ENCODE results near the gene WASF3. TPM values are rescaled to one million over a fixed set of nuclear protein-coding genes. Genes with fewer than 3 reads are reported as not detected.

The WASF3 gene
- polyA plus RNA-seq, 4 donors: 0.22 to 5.4 (median 2.2) TPM

DNA sequence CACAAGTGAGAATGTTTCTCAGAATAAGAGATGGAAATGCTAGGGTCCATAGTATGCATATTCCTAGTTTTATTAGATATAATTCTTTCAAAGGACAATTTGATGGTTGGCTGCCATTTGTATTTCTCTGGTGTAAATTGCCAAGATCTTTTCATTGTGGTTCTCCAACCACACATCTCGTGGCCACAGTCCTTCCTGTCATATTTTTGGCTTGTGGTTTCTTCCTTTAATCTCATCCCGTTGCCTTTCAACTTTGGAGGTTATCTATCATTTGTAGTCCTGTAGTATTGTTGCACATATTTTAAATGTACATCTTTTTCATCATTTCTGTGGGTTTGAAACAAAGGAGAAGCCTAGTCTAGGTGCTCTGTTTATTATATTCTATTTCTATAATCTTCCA is 61.2 kb downstream of the WASF3 start:
- no peaks in the 10 kb centered on the region for H3K27me3 ChIP-seq (ENCODE audit: control insufficient read depth in 3 of 3, insufficient read depth in 3 of 3, low read length in 3 of 3)
- no peak overlapping the region for H3K4me3 ChIP-seq (ENCODE audit: low read depth in 1 of 3, low read length in 3 of 3)
- WGBS, 3 donors: 51 to 60% (median 59%) methylated on average over 2 of the region's 2 CpGs
- DNase-seq (no peak), FAIRE-seq (no peak)
- no peak overlapping the region for H3K27ac ChIP-seq (ENCODE audit: low read depth in 1 of 3, low read length in 2 of 3)
- H3K36me3 ChIP-seq (ENCODE audit: control insufficient read depth in 3 of 3, insufficient read depth in 2 of 3, low read depth in 1 of 3, low read length in 3 of 3): no peaks in the 10 kb centered on the region
- peaks cover 0 to 15% of the 10 kb centered on the region in 2 donors for H3K9me3 ChIP-seq (ENCODE audit: control insufficient read depth in 2 of 2, insufficient read depth in 1 of 2, low read depth in 1 of 2, low read length in 1 of 2)
- peaks cover 0 to 5% (median 3%) of the 10 kb centered on the region in 3 donors for H3K4me1 ChIP-seq (ENCODE audit: control insufficient read depth in 3 of 3, insufficient read depth in 2 of 3, low read depth in 1 of 3, low read length in 2 of 3)

DNA sequence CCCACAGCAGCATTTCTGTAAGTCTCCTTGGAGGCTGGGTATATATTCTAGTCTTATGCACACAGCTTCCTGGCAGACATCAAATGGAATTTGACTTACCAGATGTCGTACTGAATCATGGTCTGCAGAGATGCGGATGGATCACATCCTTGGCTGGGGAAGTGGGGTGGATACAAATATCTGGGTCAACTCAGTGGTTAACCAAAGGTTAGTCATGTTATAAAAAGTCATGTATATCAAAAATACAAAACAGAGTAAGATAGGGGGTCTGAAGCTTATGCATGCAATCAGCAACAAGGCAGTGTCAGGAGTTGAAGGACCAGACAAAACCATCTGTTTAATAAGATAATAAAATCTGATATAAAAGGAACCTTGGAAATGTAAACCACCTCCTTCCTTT is 61.9 kb downstream of the WASF3 start:
- Histone ChIP-seq H3K4me3 (ENCODE audit: low read depth in 1 of 3, low read length in 3 of 3) (no peak overlapping the region), H3K9me3 (ENCODE audit: control insufficient read depth in 2 of 2, insufficient read depth in 1 of 2, low read depth in 1 of 2, low read length in 1 of 2) (peaks cover 0 to 15% of the 10 kb centered on the region in 2 donors), H3K27me3 (ENCODE audit: control insufficient read depth in 3 of 3, insufficient read depth in 3 of 3, low read length in 3 of 3) (no peaks in the 10 kb centered on the region), H3K36me3 (ENCODE audit: control insufficient read depth in 3 of 3, insufficient read depth in 2 of 3, low read depth in 1 of 3, low read length in 3 of 3) (no peaks in the 10 kb centered on the region), H3K4me1 (ENCODE audit: control insufficient read depth in 3 of 3, insufficient read depth in 2 of 3, low read depth in 1 of 3, low read length in 2 of 3) (peaks cover 0 to 5% (median 3%) of the 10 kb centered on the region in 3 donors), H3K27ac (ENCODE audit: low read depth in 1 of 3, low read length in 2 of 3) (no peak overlapping the region)
- FAIRE-seq: no peak
- no peak for DNase-seq
- whole genome bisulfite sequencing, 3 donors: 80 to 95% (median 88%) methylated on average over 2 of the region's 2 CpGs

DNA sequence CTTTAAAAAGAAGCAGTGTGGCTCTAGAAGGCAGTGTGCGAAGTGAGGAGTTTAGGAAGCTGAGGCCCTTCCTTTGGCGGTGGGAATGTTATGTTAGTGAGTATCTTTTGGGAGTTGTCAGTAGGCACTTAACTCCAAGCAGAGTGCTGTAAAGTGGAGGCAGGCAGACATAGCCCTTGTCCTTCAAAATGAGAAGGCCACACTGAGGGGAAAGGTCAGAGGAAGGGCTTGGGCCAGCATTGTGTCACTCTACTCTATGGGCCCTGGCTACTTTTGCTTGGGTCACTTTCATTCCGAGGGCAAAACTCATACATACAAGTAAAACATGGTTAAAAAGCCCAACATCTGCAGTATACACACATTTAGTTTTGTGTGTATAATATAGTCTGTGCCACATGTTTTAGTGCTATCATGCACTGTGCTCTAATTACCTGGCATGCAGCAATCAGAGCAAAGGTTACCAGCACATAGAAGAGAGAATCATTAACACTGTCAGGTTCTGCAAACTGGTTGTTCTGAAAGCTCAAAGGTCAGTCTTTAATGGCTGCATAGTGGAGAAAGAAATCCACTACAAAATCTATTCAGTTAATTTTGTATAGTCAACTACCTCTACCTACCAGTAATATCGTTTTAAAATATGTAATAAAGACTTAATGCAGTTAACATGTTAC is 64.4 kb downstream of the WASF3 start:
- WGBS, 3 donors: 56 to 84% (median 59%) methylated on average over 4 of the region's 4 CpGs
- FAIRE-seq: no peak
- no peaks in the 10 kb centered on the region for H3K27me3 ChIP-seq (ENCODE audit: control insufficient read depth in 3 of 3, insufficient read depth in 3 of 3, low read length in 3 of 3)

DNA sequence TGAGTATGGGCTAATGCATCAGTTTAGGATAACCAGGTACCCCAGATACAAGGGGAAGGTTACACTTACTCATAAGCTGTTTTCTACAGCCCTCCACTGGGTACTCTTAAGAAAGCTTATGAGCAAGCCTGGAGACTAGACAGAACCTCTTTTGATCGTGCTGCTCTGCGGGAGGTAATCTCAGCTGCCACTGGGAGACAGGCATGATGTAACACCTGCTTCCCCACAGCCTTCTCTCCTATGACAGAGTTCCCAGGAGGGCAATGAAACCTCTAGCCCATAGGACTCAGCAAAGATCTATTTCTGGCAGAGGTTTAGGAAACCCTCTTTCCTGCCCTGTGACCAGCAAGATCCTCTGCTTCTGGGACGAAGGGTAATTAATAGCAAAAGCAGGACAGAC is 65.6 kb downstream of the WASF3 start:
- Histone ChIP-seq H3K27me3 (ENCODE audit: control insufficient read depth in 3 of 3, insufficient read depth in 3 of 3, low read length in 3 of 3) (no peaks in the 10 kb centered on the region), H3K36me3 (ENCODE audit: control insufficient read depth in 3 of 3, insufficient read depth in 2 of 3, low read depth in 1 of 3, low read length in 3 of 3) (no peaks in the 10 kb centered on the region), H3K27ac (ENCODE audit: low read depth in 1 of 3, low read length in 2 of 3) (no peak overlapping the region), H3K9me3 (ENCODE audit: control insufficient read depth in 2 of 2, insufficient read depth in 1 of 2, low read depth in 1 of 2, low read length in 1 of 2) (peaks cover 0 to 20% of the 10 kb centered on the region in 2 donors), H3K4me1 (ENCODE audit: control insufficient read depth in 3 of 3, insufficient read depth in 2 of 3, low read depth in 1 of 3, low read length in 2 of 3) (peaks cover 0 to 5% (median 3%) of the 10 kb centered on the region in 3 donors), H3K4me3 (ENCODE audit: low read depth in 1 of 3, low read length in 3 of 3) (no peak overlapping the region)
- WGBS, 3 donors: 78 to 87% (median 85%) methylated on average over 3 of the region's 3 CpGs
- no peak for DNase-seq
- FAIRE-seq: no peak

More for the DNA sequence above, 64.4 kb downstream of the WASF3 start:
- Histone ChIP-seq H3K9me3 (ENCODE audit: control insufficient read depth in 2 of 2, insufficient read depth in 1 of 2, low read depth in 1 of 2, low read length in 1 of 2) (peaks cover 0 to 20% of the 10 kb centered on the region in 2 donors), H3K27ac (ENCODE audit: low read depth in 1 of 3, low read length in 2 of 3) (peak overlapping the region in 2 of 3 donors; percentile 42 to 87), H3K4me1 (ENCODE audit: control insufficient read depth in 3 of 3, insufficient read depth in 2 of 3, low read depth in 1 of 3, low read length in 2 of 3) (peaks cover 0 to 5% (median 3%) of the 10 kb centered on the region in 3 donors), H3K4me3 (ENCODE audit: low read depth in 1 of 3, low read length in 3 of 3) (no peak overlapping the region), H3K36me3 (ENCODE audit: control insufficient read depth in 3 of 3, insufficient read depth in 2 of 3, low read depth in 1 of 3, low read length in 3 of 3) (no peaks in the 10 kb centered on the region)
- DNase-seq: peak; percentile 71 to 89

DNA sequence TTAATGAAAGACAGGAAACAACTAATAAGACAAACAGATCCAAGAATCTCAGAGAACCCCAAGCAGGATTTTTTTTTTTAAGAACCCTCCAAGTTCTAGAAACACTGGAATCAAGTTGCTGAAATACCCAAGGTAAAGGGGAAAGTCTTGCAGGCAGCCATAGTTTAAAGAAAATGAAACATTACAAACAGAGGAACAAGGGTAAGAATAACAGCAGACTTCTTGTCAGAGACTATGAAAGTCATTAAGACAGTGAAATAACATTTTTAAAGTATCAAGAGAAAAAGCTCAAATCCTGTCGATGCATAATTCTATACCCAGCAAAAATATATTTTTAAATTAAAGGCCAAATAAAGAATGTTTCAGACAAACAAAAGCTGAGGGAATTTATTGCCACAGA is 67.1 kb downstream of the WASF3 start:
- Histone ChIP-seq H3K9me3 (ENCODE audit: control insufficient read depth in 2 of 2, insufficient read depth in 1 of 2, low read depth in 1 of 2, low read length in 1 of 2) (peaks cover 0 to 25% of the 10 kb centered on the region in 2 donors), H3K36me3 (ENCODE audit: control insufficient read depth in 3 of 3, insufficient read depth in 2 of 3, low read depth in 1 of 3, low read length in 3 of 3) (no peaks in the 10 kb centered on the region), H3K4me3 (ENCODE audit: low read depth in 1 of 3, low read length in 3 of 3) (no peak overlapping the region), H3K27ac (ENCODE audit: low read depth in 1 of 3, low read length in 2 of 3) (no peak overlapping the region), H3K27me3 (ENCODE audit: control insufficient read depth in 3 of 3, insufficient read depth in 3 of 3, low read length in 3 of 3) (no peaks in the 10 kb centered on the region), H3K4me1 (ENCODE audit: control insufficient read depth in 3 of 3, insufficient read depth in 2 of 3, low read depth in 1 of 3, low read length in 2 of 3) (peaks cover 0 to 5% (median 5%) of the 10 kb centered on the region in 3 donors)
- no peak for DNase-seq
- FAIRE-seq: no peak
- WGBS, 3 donors: 94 to 97% (median 96%) methylated on average over 1 of the region's 1 CpG

DNA sequence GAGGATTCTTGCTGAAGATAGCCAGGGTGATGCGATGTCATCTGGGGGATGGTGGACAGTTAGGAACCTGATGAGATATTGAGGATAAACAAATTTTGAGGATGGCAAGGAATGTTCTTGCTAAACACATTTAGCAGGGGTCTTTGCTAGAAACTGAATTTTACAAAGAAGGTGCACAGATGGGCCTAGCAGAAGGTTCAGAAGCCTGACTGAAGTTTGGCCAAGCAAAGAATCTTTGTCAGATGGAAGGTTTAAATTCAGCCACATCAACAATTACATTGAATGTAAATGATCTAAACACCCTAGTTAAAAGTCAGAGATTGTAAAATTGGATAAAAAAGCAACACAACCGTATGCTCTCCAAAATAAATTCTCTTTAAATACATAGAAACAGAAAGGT is 68.8 kb downstream of the WASF3 start:
- Histone ChIP-seq H3K9me3 (ENCODE audit: control insufficient read depth in 2 of 2, insufficient read depth in 1 of 2, low read depth in 1 of 2, low read length in 1 of 2) (peaks cover 0 to 25% of the 10 kb centered on the region in 2 donors), H3K4me1 (ENCODE audit: control insufficient read depth in 3 of 3, insufficient read depth in 2 of 3, low read depth in 1 of 3, low read length in 2 of 3) (peaks cover 0 to 5% (median 3%) of the 10 kb centered on the region in 3 donors), H3K36me3 (ENCODE audit: control insufficient read depth in 3 of 3, insufficient read depth in 2 of 3, low read depth in 1 of 3, low read length in 3 of 3) (no peaks in the 10 kb centered on the region), H3K4me3 (ENCODE audit: low read depth in 1 of 3, low read length in 3 of 3) (no peak overlapping the region), H3K27ac (ENCODE audit: low read depth in 1 of 3, low read length in 2 of 3) (no peak overlapping the region), H3K27me3 (ENCODE audit: control insufficient read depth in 3 of 3, insufficient read depth in 3 of 3, low read length in 3 of 3) (no peaks in the 10 kb centered on the region)
- DNase-seq (no peak), FAIRE-seq (no peak)
- 96 to 99% (median 97%) methylated on average over 2 of the region's 2 CpGs for WGBS, 3 donors

DNA sequence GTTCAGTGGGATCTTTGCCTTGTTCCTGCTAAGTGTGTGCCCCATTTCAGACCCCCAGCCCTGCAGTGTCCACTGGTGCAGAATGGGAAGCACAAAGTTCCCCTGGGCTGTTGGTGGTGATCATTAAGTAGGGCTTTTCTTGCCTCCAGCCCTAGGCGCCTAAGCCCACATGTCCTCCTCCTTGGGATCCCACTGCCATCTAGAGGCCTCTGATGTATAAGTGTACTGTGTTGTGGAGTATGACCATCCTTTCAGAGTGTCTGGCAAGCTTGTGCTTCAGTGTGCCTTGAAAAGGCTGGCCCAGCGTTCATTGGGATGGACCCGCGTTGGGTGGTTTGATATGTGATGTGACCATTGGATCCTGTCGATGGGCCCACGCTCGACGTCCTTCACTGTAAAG is 71.2 kb downstream of the WASF3 start:
- FAIRE-seq (no peak), DNase-seq (peak in 1 of 2 donors; percentile 40)
- Histone ChIP-seq H3K27me3 (ENCODE audit: control insufficient read depth in 3 of 3, insufficient read depth in 3 of 3, low read length in 3 of 3) (no peaks in the 10 kb centered on the region), H3K4me3 (ENCODE audit: low read depth in 1 of 3, low read length in 3 of 3) (no peak overlapping the region), H3K4me1 (ENCODE audit: control insufficient read depth in 3 of 3, insufficient read depth in 2 of 3, low read depth in 1 of 3, low read length in 2 of 3) (peaks cover 0 to 2% (median 0%) of the 10 kb centered on the region in 3 donors), H3K9me3 (ENCODE audit: control insufficient read depth in 2 of 2, insufficient read depth in 1 of 2, low read depth in 1 of 2, low read length in 1 of 2) (peaks cover 0 to 10% of the 10 kb centered on the region in 2 donors), H3K36me3 (ENCODE audit: control insufficient read depth in 3 of 3, insufficient read depth in 2 of 3, low read depth in 1 of 3, low read length in 3 of 3) (no peaks in the 10 kb centered on the region), H3K27ac (ENCODE audit: low read depth in 1 of 3, low read length in 2 of 3) (no peak overlapping the region)
- 95 to 96% (median 96%) methylated on average over 8 of the region's 8 CpGs for WGBS, 3 donors

DNA sequence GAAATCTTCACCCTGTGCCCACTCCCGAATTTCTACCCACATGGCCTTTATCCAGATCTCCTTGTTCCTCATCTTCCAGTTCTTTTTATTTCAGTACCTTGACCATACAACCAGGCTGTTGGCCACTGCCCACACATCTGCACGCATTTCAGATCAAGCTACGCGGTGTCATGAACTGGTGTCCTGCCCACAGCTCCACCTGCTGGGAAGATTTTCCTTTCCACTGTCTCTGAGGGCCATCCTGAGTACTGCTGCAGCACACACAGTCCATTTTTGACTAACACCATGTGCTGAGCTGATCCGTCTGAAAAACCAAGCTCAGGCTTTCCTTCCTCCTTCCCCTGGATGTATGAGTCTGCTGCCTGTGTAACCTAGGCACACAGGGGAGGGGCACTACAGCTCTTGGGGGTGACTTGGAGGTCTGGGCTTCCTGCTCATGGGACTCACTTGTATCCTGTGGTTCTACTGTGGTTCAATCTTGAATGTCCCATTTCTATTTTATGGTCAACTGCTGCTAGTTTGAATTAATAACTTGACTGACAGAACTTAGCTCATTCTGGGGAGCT is 71.9 kb downstream of the WASF3 start:
- DNase-seq (peak in 1 of 2 donors; percentile 2), FAIRE-seq (no peak)
- H3K27me3 ChIP-seq (ENCODE audit: control insufficient read depth in 3 of 3, insufficient read depth in 3 of 3, low read length in 3 of 3): no peaks in the 10 kb centered on the region
- H3K27ac ChIP-seq (ENCODE audit: low read depth in 1 of 3, low read length in 2 of 3): no peak overlapping the region
- no peak overlapping the region for H3K4me3 ChIP-seq (ENCODE audit: low read depth in 1 of 3, low read length in 3 of 3)
- peaks cover 0 to 10% of the 10 kb centered on the region in 2 donors for H3K9me3 ChIP-seq (ENCODE audit: control insufficient read depth in 2 of 2, insufficient read depth in 1 of 2, low read depth in 1 of 2, low read length in 1 of 2)
- H3K36me3 ChIP-seq (ENCODE audit: control insufficient read depth in 3 of 3, insufficient read depth in 2 of 3, low read depth in 1 of 3, low read length in 3 of 3): no peaks in the 10 kb centered on the region
- 79 to 87% (median 83%) methylated on average over 5 of the region's 5 CpGs for WGBS, 3 donors
- peaks cover 0 to 2% (median 0%) of the 10 kb centered on the region in 3 donors for H3K4me1 ChIP-seq (ENCODE audit: control insufficient read depth in 3 of 3, insufficient read depth in 2 of 3, low read depth in 1 of 3, low read length in 2 of 3)
